HG02759 (cell line): ENCODE measurements around the gene IBSP.

Experiments used
- ATAC-seq: cut with Tn5 transposase; IDR thresholded peaks from one replicate; pipeline ENCODE4 v1.9.1; 2021; ENCODE audit warnings: mild to moderate bottlenecking, moderate library complexity; ENCODE audit not compliant: unreplicated experiment

The IBSP gene

DNA sequence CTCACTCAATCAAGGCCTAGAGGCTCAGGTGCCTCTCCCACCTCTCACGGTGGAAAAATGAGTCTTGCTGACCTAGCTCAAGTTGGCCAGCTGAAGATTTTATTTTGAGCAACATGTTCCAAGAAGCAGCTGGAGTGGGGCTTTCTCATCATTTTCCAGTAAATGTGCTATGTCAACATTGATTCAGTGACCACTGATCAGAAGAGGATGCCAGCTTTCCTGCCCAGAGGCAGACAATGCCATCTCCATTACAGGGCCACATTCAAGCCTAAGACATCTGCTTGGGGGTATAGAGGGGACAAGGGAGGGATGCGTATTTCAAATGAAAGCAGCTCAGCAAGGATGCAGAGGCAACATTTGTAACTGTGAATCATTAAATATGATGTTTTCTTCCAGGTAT lies 36.4 kb downstream of the IBSP start:
- no peak for ATAC-seq

GRCh38 chr4:87838205-87838604 lies 38.9 kb downstream of the IBSP start:
- ATAC-seq: no peak

DNA sequence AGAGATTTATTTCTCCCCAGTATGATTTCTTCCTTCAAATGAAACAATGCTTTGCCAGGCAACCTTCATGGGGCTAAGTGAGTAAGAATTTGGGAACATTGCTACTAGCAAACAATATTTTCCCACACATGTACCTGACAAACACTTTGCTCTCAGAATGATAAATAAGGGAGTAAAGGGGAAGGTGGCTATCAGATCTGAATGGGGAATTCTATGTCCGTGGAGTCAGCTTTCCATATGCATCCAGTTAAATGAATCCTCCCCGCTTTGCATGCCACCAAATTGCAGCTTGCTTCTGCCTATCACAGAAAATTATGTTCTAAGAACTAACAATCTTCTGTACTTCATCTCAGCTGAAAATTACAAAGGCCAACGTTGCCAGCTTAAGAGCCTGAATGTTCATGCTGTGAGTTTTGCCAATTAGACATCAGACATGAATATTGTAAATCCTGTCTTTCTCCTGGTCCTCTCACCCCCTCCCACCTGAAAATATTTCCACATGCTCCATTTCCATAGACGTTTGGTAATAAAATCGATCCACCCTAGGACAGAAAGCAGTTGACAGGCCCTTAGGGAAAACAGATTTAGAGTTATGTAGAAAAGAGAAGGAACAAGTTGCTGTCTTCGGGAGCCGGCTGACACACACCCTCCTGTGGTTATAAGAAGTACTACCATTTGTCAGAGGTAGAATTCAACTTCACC lies 39.7 kb downstream of the IBSP start:
- no peak for ATAC-seq

DNA sequence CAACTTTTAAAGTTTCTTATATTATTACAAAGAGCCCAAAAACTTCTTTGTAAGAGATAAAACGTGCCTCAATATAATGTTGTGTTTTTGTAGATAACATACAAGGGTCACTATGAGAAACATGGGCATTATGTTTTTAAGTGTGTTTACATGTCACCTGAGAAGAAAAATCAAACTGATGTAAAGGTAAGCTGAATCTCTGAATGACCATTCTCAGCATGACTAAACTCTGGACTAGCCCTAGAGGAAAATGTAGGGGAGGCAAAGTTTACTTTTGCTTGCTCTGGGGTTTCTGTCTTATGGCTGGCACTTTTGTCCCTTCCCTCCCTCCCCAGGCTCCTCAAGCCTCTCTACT lies 40.2 kb downstream of the IBSP start:
- ATAC-seq: no peak

- ATAC-seq: no peak
Measured at GRCh38 chr4:87840149-87840548, 40.8 kb downstream of the IBSP start.

- ATAC-seq: no peak
Measured at GRCh38 chr4:87843936-87844335, 44.6 kb downstream of the IBSP start.

GRCh38 chr4:87844452-87844851 lies 45.1 kb downstream of the IBSP start:
- no peak for ATAC-seq

GRCh38 chr4:87846226-87846625 lies 46.9 kb downstream of the IBSP start:
- no peak for ATAC-seq

GRCh38 chr4:87848622-87849351 lies 49.4 kb downstream of the IBSP start:
- ATAC-seq: peak; percentile 92

DNA sequence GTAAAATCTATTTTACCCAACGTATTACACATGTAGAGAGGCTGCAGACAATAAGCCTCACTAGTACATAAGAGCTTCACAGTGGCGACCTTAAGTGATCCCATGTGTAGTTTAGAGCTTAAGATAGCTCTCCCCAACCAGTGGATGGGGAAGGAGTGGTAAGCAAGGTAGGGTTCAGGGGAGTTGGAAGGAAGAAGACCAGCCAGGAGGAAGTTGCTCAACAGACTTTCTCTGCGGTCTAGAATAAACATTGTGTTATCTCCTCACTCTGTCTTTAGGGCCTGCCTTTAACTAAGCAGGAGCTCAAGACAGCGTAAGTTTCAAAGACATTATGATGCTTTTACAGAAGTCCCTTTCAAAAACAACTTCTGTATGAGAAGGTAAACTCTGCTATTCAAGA lies 50.3 kb downstream of the IBSP start:
- ATAC-seq: no peak

GRCh38 chr4:87851332-87851731 lies 52.0 kb downstream of the IBSP start:
- no peak for ATAC-seq

DNA sequence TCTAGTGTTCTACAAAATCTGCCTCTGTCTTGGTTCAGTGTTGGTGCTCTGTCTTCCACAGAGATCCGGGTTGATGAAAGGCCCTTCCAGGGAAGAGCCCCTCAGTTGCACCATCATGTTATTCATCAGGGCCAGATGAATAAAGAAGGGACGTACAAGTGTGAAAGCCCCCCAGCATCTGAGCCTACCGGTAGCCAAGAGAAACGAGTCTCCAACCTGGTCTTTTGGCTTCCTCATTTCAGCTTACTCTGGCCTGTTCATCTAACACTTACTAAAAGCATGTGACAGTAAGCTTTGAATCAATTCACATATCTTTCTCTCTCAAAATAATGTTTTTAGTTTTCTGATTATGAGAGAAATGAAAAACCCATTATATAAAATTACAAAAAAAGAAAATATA lies 52.6 kb downstream of the IBSP start:
- ATAC-seq: no peak

GRCh38 chr4:87853108-87853507 lies 53.8 kb downstream of the IBSP start:
- no peak for ATAC-seq

DNA sequence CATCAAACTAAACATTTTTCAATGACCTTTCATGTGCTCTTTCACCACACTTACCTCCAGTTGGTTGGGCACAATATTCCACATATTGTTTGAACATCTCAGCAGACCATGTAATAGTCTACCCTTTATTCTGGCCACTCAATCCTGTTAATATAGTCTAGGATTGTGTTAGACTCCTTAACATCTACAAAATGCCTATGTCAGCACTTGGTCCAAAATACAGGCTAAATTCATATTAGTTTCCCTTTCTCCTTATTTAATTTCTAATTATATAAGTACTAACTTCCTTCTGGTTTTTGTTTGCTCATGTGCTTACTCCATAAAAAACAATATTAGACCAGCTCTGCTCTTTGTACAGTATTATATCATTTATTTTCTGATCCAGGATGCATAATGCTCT lies 54.5 kb downstream of the IBSP start:
- no peak for ATAC-seq

GRCh38 chr4:87855559-87855958 lies 56.2 kb downstream of the IBSP start:
- no peak for ATAC-seq

DNA sequence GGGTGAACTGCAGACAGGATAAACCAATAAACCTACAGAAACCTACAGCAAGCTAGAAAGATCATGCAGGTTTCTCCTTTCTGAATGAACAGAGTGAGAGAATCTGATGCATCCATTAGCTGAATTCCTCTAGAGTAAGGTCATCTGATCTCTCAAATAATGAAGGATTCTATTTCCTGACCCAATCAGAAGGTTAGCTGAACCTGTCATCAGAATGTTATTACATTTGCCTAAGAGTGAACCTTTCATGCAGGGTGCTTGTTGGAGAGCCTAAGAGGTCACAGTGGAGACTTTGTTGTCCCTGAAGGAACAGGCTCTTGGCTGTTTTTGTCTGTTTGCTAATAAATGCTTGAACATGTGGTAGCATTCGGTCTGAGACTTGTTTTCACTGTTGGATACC lies 57.5 kb downstream of the IBSP start:
- ATAC-seq: no peak

GRCh38 chr4:87857789-87858188 lies 58.4 kb downstream of the IBSP start:
- ATAC-seq: no peak
